Thyroid gland (tissue), 4 donors: ENCODE results near the gene MRPL54. TPM values are rescaled to one million over a fixed set of nuclear protein-coding genes. Genes with fewer than 3 reads are reported as not detected.
"Not testable (repeated sequence)": the region's sequence is repeated elsewhere in the genome, so short reads cannot be mapped to it uniquely, and the experiment has no call there.

ENCODE experiments used
- DNase-seq, 2 donors: peaks; one replicate each; pipeline ENCODE4 v3.0.0-alpha.2; 2019
- H3K27ac ChIP-seq, 3 donors: fragments of 200-600 bp; sonication (generic); 1 replicate in 2 of 3; 2 replicates in 1 of 3; pipeline ENCODE4 v1.5.1; 2016 to 2019; ENCODE audit warnings: mild to moderate bottlenecking in 1 of 3, moderate library complexity in 1 of 3
- H3K27me3 ChIP-seq: fragments of 200-600 bp; sonication (generic); one replicate; pipeline ENCODE4 v1.5.1; 2019
- H3K36me3 ChIP-seq, 2 donors: fragments of 200-600 bp; sonication (generic); one replicate each; pipeline ENCODE4 v1.5.1; 2016 to 2019
- H3K4me1 ChIP-seq, 2 donors: fragments of 200-600 bp; sonication (generic); one replicate each; pipeline ENCODE4 v1.5.1; 2017 to 2019
- H3K4me3 ChIP-seq, 3 donors: fragments of 200-600 bp; sonication (generic); replicated peaks in 1 of 3; 1 replicate in 2 of 3; 2 replicates in 1 of 3; pipeline ENCODE4 v1.5.1; 2016; ENCODE audit warnings: mild to moderate bottlenecking in 1 of 3
- H3K9me3 ChIP-seq: fragments of 200-600 bp; sonication (generic); one replicate; pipeline ENCODE4 v1.5.1; 2017
- POLR2A ChIP-seq, 2 donors: fragments of 450-650 bp; IDR thresholded peaks; one replicate each; pipeline ENCODE4 v1.6.1; 2017; ENCODE audit warnings: antibody characterized with exemption in 2 of 2, mild to moderate bottlenecking in 2 of 2, moderate library complexity in 1 of 2
- WGBS, 2 donors: methylation state at CpG; one replicate each; pipeline ENCODE4 v1.1.5; 2017; 5-methylcytosine and 5-hydroxymethylcytosine counted together
- intact Hi-C: fragments of 100-400 bp; cut with DNase I; formaldehyde crosslinking; loops from one replicate; pipeline ENCODE4 v1.15.1; 2023
- total RNA-seq, 4 donors: library from RNA; depleted of rRNA; stranded (reverse); fragments of >200 nt; gene quantifications; one replicate each; pipeline ENCODE4 v1.2.3, GENCODE V29; 2016
- TF ChIP-seq, protein P1 (sequence below), 6 experiments: fragments of 200-600 bp in 3 of 6; fragments of 450-650 bp in 3 of 6; sonication (generic) in 3 of 6; IDR thresholded peaks; one replicate each; pipeline ENCODE4 v1.5.1; 2016 to 2019; ENCODE audit warnings: antibody characterized with exemption in 6 of 6, mild to moderate bottlenecking in 2 of 6, inconsistent platforms in 1 of 6, moderate library complexity in 1 of 6

The MRPL54 gene
- total RNA-seq, 4 donors from 2014 or later = 84.0 to 131 (median 102) TPM

DNA sequence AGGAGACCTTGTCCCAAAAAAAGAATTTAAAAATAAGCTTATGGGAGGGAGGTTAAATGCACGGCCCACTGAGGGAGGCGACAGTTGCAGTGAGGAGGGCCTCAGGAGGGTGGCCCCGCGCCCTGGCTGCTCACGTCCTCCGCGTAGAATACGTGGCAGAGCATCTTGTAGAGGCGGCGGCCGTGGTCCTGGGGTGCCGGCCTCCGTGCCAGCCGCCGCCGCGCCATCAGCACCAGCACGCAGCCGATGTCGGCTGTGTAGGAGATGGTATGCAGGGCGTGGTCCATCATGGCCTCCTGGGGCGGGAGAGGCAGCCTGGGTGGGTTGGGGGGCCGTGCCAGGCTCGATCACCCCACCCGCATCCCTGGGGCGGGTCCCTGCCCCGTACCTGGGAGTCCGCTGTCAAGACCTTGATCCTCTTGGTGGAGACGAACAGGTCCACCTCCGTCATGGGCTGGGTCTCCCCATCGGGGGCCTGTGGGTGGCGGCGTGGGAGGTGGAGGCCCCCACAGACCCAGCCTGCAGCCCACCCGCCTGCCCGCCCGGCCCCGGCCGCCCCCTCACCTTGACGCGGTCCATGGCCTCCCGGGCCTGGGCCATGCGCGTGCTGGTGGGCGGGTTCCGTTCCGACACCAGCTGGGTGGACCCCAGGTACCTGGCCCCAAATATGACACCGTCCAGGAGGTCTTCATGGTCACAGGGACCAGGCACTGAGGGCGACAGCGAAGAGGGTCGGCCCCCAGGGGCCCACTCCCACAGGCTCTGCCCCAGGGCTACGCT lies 8.7 kb upstream of the MRPL54 start:
- TF ChIP-seq, protein P1, sequence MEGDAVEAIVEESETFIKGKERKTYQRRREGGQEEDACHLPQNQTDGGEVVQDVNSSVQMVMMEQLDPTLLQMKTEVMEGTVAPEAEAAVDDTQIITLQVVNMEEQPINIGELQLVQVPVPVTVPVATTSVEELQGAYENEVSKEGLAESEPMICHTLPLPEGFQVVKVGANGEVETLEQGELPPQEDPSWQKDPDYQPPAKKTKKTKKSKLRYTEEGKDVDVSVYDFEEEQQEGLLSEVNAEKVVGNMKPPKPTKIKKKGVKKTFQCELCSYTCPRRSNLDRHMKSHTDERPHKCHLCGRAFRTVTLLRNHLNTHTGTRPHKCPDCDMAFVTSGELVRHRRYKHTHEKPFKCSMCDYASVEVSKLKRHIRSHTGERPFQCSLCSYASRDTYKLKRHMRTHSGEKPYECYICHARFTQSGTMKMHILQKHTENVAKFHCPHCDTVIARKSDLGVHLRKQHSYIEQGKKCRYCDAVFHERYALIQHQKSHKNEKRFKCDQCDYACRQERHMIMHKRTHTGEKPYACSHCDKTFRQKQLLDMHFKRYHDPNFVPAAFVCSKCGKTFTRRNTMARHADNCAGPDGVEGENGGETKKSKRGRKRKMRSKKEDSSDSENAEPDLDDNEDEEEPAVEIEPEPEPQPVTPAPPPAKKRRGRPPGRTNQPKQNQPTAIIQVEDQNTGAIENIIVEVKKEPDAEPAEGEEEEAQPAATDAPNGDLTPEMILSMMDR (IDR thresholded peaks at IDR 0.05) = no peak
- no peak for TF ChIP-seq POLR2A (IDR thresholded peaks at IDR 0.05)
- DNase-seq = no peak
- Histone ChIP-seq H3K27ac (no peak overlapping the region), H3K27me3 (no peaks in the 10 kb centered on the region), H3K36me3 (peaks cover 33 to 45% of the 10 kb centered on the region in 2 donors), H3K9me3 (no peaks in the 10 kb centered on the region), H3K4me3 (no peak overlapping the region), H3K4me1 (no peaks in the 10 kb centered on the region)
- intact Hi-C loops = no loop called here
- WGBS, 2 donors = 90 to 96% methylated on average over 21 to 27 of the region's 51 CpGs

DNA sequence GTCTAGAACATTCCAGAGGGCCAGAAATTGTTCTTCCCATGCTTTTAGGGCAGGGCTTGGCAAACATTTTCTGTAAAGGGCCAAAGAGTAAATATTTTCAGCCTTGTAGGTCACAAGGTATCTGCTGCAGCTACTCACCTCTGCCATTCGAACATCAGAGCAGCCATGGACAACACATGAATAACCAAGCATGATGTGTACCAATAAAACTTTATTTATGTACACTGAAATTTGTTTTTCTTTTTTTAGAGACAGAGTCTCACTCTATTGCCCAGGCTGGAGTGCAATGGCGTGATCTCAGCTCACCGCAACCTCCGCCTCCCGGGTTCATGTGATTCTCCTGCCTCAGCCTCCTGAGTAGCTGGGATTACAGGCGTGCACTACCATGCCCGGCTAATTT lies 4.8 kb upstream of the MRPL54 start:
- WGBS, 2 donors = 95 to 96% methylated on average over 7 of the region's 7 CpGs
- Histone ChIP-seq H3K36me3 (peaks cover 0 to 14% of the 10 kb centered on the region in 2 donors), H3K4me1 (peaks cover 5 to 21% of the 10 kb centered on the region in 2 donors)
- H3K4me3 ChIP-seq, H3K27me3 ChIP-seq, H3K9me3 ChIP-seq, DNase-seq, intact Hi-C loops, H3K27ac ChIP-seq: not testable (repeated sequence)

DNA sequence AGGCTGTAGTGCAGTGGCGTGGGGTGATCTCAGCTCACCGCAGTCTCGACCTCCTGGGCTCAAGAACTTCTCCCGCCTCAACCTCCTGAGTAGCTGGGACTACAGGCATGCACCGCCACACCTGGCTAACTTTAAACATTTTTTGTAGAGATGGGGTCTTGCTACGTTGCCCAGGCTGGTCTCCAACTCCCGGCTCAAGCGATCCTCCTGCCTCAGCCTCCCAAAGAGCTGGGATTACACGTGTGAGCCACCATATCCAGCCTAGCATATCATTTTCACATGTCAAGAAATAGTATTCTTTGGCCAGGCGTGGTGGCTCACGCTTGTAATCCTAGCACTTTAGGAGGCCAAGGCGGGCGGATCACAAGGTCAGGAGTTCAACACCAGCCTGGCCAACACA lies 4.2 kb upstream of the MRPL54 start:
- H3K4me3 ChIP-seq, H3K27me3 ChIP-seq, H3K9me3 ChIP-seq, intact Hi-C loops, H3K36me3 ChIP-seq, DNase-seq, H3K27ac ChIP-seq: not testable (repeated sequence)
- 94% methylated on average over 13 of the region's 13 CpGs for WGBS, 2 donors
- H3K4me1 ChIP-seq = peaks cover 8 to 24% of the 10 kb centered on the region in 2 donors

DNA sequence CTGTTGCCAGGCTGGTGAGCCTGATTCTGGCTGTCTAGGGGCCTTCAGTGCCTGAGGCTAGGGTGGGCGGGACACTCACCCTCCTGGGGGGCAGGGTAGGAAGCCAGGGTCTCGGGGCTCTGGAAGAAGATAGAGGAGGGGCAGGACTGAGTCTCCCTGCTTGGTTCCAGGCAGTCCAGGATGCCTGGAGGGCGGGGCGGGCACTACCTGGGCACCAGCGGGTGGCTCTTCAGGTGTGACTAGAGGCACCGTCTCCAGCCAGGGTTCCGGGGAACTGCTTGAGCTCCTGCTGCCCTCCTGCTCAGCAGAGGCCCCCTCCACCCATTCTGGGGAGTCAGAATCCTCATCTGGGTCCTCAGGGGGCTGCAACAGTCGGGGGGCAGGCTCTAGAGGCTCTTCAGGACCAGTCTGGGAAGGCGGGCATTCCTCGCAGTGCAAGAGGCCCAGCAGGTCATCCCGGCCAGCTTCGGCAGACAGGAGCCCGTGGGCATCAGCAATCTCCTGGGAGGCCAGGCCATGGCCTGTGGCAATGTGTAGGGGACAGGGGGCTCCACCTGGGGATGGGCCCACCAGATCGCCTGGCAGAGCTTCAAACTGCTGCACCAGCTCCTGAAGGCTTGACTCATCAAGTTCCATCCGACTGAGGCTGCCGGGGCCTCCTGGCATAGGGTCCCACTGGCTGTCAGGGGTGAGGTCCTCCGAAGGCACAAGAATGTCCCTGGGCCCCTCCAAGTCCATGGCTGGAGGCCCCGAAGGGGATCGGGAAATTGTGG lies 2.8 kb upstream of the MRPL54 start:
- intact Hi-C loops = no loop called here
- no peaks in the 10 kb centered on the region for H3K9me3 ChIP-seq
- TF ChIP-seq, protein P1 (IDR thresholded peaks at IDR 0.05) = no peak
- no peak for TF ChIP-seq POLR2A (IDR thresholded peaks at IDR 0.05)
- no peak overlapping the region for H3K4me3 ChIP-seq
- H3K27ac ChIP-seq = no peak overlapping the region
- WGBS, 2 donors = 92 to 95% methylated on average over 6 to 17 of the region's 19 CpGs
- H3K4me1 ChIP-seq = peaks cover 13 to 31% of the 10 kb centered on the region in 2 donors
- no peaks in the 10 kb centered on the region for H3K36me3 ChIP-seq
- DNase-seq = no peak
- no peaks in the 10 kb centered on the region for H3K27me3 ChIP-seq

DNA sequence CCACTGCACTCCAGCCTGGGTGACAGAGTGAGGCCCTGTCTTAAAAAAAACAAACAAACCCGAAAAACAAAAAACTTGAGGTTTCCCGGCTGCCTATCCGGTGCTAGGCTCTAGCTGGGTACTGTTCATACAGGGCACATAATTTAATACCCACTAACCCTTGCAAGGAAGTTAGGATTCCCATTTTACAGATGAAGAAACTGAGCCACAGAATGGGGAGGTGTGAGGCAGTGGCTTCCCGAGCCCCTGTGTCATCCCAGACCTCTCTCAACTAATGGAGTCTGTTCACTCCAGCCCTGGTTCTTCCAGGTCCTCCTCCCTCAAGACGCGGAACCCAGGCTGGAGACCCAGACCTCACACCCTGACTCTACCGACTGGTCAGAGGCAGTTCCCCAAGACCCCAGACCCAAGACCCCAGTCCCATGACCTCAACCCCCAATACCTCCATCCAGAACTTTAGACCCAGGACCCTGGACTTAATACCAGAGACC lies 1.6 kb upstream of the MRPL54 start:
- H3K4me1 ChIP-seq = peaks cover 13 to 31% of the 10 kb centered on the region in 2 donors
- intact Hi-C loops = no loop called here
- H3K27me3 ChIP-seq = no peaks in the 10 kb centered on the region
- no peak for DNase-seq
- H3K36me3 ChIP-seq = peaks cover 0 to 10% of the 10 kb centered on the region in 2 donors
- WGBS, 2 donors = 35 to 42% methylated on average over 7 of the region's 7 CpGs
- H3K27ac ChIP-seq = peak overlapping the region in 2 of 3 donors; percentile 78 to 96
- H3K4me3 ChIP-seq = peak overlapping the region; percentile 69 to 92 (median 76)
- TF ChIP-seq, protein P1 (IDR thresholded peaks at IDR 0.05) = no peak
- TF ChIP-seq POLR2A (IDR thresholded peaks at IDR 0.05) = no peak
- H3K9me3 ChIP-seq = no peaks in the 10 kb centered on the region
